HCT116 (cell line): ENCODE measurements around the gene HIRIP3. TPM values are rescaled to one million over a fixed set of nuclear protein-coding genes. Genes with fewer than 3 reads are reported as not detected.

Experiments used
- ATAC-seq: fragments of 200-7000 bp; cut with Tn5 transposase; 2 replicates; pipeline ENCODE4 v1.9.1; 2020; ENCODE audit warnings: mild to moderate bottlenecking, moderate library complexity
- BruUV-seq: library from RNA; stranded (reverse); fragments of 400-500 nt; replicated peaks from 2 replicates; lab custom pipeline; 2021; lab: Mats Ljungman, UMichigan
- CTCF ChIA-PET: fragments of 300-600 bp; sonication (Branson Sonifier 250); formaldehyde crosslinking; loops from one replicate; lab custom pipeline; 2021; ENCODE audit warnings: antibody characterized with exemption; lab: Charles Lee
- POLR2A ChIA-PET: fragments of 300-600, 350-600 bp; sonication (Branson Sonifier 250); formaldehyde crosslinking; loops from one replicate; lab custom pipeline; 2021; ENCODE audit warnings: antibody characterized with exemption; lab: Charles Lee
- RAD21 ChIA-PET, 2 experiments: fragments of 300-600 bp; sonication (Branson Sonifier 250); formaldehyde crosslinking; loops; one replicate each; lab custom pipeline; 2023; ENCODE audit warnings: low total read pairs in 2 of 2; ENCODE audit not compliant: uncharacterized antibody in 2 of 2, unreplicated experiment in 2 of 2, low non-redundant PET in 1 of 2; lab: Charles Lee
- DNase-seq: peaks from one replicate; pipeline ENCODE4 v3.0.0-alpha.2; 2010; ENCODE audit warnings: low read depth, low spot score
- H2AFZ ChIP-seq: fragments of 200-600 bp; shearing (Covaris generic), sonication (generic); 2 replicates; pipeline ENCODE4 v1.6.1; 2017; ENCODE audit warnings: low read depth, mixed run types, mixed read lengths, antibody characterized with exemption, low read length; ENCODE audit not compliant: poor library complexity, severe bottlenecking
- H3K27ac ChIP-seq: 2 replicates; pipeline ENCODE4 v1.5.1; 2012; ENCODE audit warnings: low read depth, low read length
- H3K27me3 ChIP-seq: fragments of 200-600 bp; sonication (generic); 2 replicates; pipeline ENCODE4 v1.6.1; 2016; ENCODE audit warnings: mixed run types, low read length, mixed read lengths; ENCODE audit not compliant: insufficient read depth
- H3K36me3 ChIP-seq, 2 experiments: fragments of 200-500 bp in 1 of 2; fragments of 200-600 bp in 1 of 2; sonication (Bioruptor generic) in 1 of 2; sonication (generic) in 1 of 2; 2 replicates each; pipeline versions ENCODE4 v1.5.1 to v1.6.1; 2014 to 2016; ENCODE audit warnings: low read length in 2 of 2, inconsistent platforms in 1 of 2, mixed read lengths in 1 of 2, mixed run types in 1 of 2; ENCODE audit not compliant: insufficient read depth in 2 of 2, control insufficient read depth in 1 of 2
- H3K4me1 ChIP-seq, 2 experiments: fragments of 200-600 bp in 1 of 2; sonication (generic) in 1 of 2; 2 replicates each; pipeline versions ENCODE4 v1.5.1 to v1.6.1; 2012 to 2017; ENCODE audit warnings: low read length in 2 of 2, inconsistent platforms in 1 of 2, mild to moderate bottlenecking in 1 of 2, mixed read lengths in 1 of 2, mixed run types in 1 of 2, moderate library complexity in 1 of 2; ENCODE audit not compliant: insufficient read depth in 2 of 2, control insufficient read depth in 1 of 2
- H3K4me2 ChIP-seq: fragments of 200-600 bp; sonication (generic); 2 replicates; pipeline ENCODE4 v1.6.1; 2017; ENCODE audit warnings: mixed run types, low read length, mixed read lengths
- H3K4me3 ChIP-seq, 2 experiments: fragments of 200-600 bp in 1 of 2; sonication (generic) in 1 of 2; replicated peaks in 1 of 2; 2 replicates each; pipeline ENCODE4 v1.5.1; 2011 to 2016; ENCODE audit warnings: low read length in 2 of 2, control low read depth in 1 of 2, low read depth in 1 of 2, mild to moderate bottlenecking in 1 of 2, mixed read lengths in 1 of 2, mixed run types in 1 of 2
- H3K79me2 ChIP-seq: fragments of 200-600 bp; sonication (generic); 2 replicates; pipeline ENCODE4 v1.6.1; 2017; ENCODE audit warnings: mild to moderate bottlenecking, mixed run types, low read length, moderate library complexity, mixed read lengths; ENCODE audit not compliant: insufficient read depth
- H3K9ac ChIP-seq: fragments of 200-600 bp; sonication (generic); 2 replicates; pipeline ENCODE4 v1.6.1; 2016; ENCODE audit warnings: low read length, mixed read lengths
- H3K9me2 ChIP-seq: fragments of 200-600 bp; sonication (generic), shearing (Covaris generic); 2 replicates; pipeline ENCODE4 v1.6.1; 2017; ENCODE audit warnings: mixed run types, mild to moderate bottlenecking, moderate library complexity; ENCODE audit not compliant: insufficient read depth
- H3K9me3 ChIP-seq, 2 experiments: fragments of 200-500 bp in 1 of 2; fragments of 200-600 bp in 1 of 2; sonication (Bioruptor generic) in 1 of 2; sonication (generic) in 1 of 2; 2 replicates each; pipeline ENCODE4 v1.6.1; 2014 to 2017; ENCODE audit warnings: low read length in 2 of 2, mixed read lengths in 2 of 2, inconsistent platforms in 1 of 2, low read depth in 1 of 2, mild to moderate bottlenecking in 1 of 2, mixed run types in 1 of 2, moderate library complexity in 1 of 2; ENCODE audit not compliant: control insufficient read depth in 1 of 2, insufficient read depth in 1 of 2
- H4K20me1 ChIP-seq: fragments of 200-600 bp; sonication (generic), shearing (Covaris generic); 2 replicates; pipeline ENCODE4 v1.6.1; 2017; ENCODE audit warnings: mixed run types, mild to moderate bottlenecking, moderate library complexity; ENCODE audit not compliant: insufficient read depth
- ATF3 ChIP-seq: IDR thresholded peaks from 2 replicates; pipeline ENCODE4 v1.6.1; 2012
- CEBPB ChIP-seq: IDR thresholded peaks from 2 replicates; pipeline ENCODE4 v1.6.1; 2012; ENCODE audit warnings: low read depth
- EGR1 ChIP-seq: IDR thresholded peaks from 2 replicates; pipeline ENCODE4 v1.6.1; 2012; ENCODE audit warnings: low read depth
- FOSL1 ChIP-seq: IDR thresholded peaks from 2 replicates; pipeline ENCODE4 v1.6.1; 2012; ENCODE audit warnings: low read depth
- MAX ChIP-seq: IDR thresholded peaks from 2 replicates; pipeline ENCODE4 v1.6.1; 2012
- POLR2A ChIP-seq: IDR thresholded peaks from 2 replicates; pipeline ENCODE4 v1.7.0; 2011; ENCODE audit warnings: borderline replicate concordance; ENCODE audit not compliant: insufficient read depth, insufficient read length; ENCODE audit errors: extremely low read depth
- RAD21 ChIP-seq: IDR thresholded peaks from 2 replicates; pipeline ENCODE4 v1.6.1; 2012; ENCODE audit warnings: low read depth, mild to moderate bottlenecking
- SIN3A ChIP-seq: IDR thresholded peaks from 2 replicates; pipeline ENCODE4 v1.6.1; 2012; ENCODE audit warnings: low read depth
- SP1 ChIP-seq: IDR thresholded peaks from 2 replicates; pipeline ENCODE4 v1.6.1; 2012; ENCODE audit warnings: low read depth
- SRF ChIP-seq: IDR thresholded peaks from 2 replicates; pipeline ENCODE4 v1.6.1; 2012; ENCODE audit warnings: low read depth
- TCF7L2 ChIP-seq: IDR thresholded peaks from 2 replicates; pipeline ENCODE4 v1.7.0; 2011; ENCODE audit warnings: borderline replicate concordance, inconsistent platforms; ENCODE audit not compliant: insufficient read depth, insufficient read length; ENCODE audit errors: extremely low read depth
- ZFX ChIP-seq: fragments of 450-650 bp; IDR thresholded peaks from 2 replicates; pipeline ENCODE4 v1.6.1; 2017
- ZNF274 ChIP-seq: fragments of 200-500 bp; sonication (Bioruptor generic); IDR thresholded peaks from 2 replicates; pipeline ENCODE4 v1.6.1; 2014; ENCODE audit warnings: mild to moderate bottlenecking, low read depth, low read length, inconsistent platforms
- intact Hi-C: fragments of 100-400 bp; cut with micrococcal nuclease; formaldehyde crosslinking; loops from 2 replicates; pipeline ENCODE4 v1.10.0; 2022
- total RNA-seq: library from RNA; stranded (reverse); gene quantifications from one replicate; pipeline ENCODE4 v1.2.1, GENCODE V29; 2021; ENCODE audit not compliant: unreplicated experiment

The HIRIP3 gene
- total RNA-seq, 1 experiment from 2014 or later: 21.8 TPM

DNA sequence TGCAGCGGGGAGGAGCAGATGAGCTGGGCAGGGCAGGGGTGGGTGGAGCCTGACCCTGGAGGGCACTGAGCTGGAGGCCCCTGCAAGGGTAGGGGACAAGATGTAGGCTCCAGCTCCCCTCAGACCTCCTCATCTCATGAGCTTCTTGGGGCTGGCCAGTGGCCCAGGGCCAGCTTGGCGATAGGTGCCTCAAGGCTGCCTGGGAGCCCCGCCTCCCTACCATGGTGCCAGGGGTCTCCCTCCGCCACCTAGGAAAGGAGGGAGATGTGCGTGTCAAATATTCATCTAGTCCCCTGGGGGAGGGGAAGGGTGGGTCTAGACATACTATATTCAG, 3.9 kb downstream of the HIRIP3 start:
- Histone ChIP-seq H3K9me3 (no peaks in the 10 kb centered on the region), H2AFZ (no peak overlapping the region), H3K36me3 (peaks cover 26 to 31% of the 10 kb centered on the region in 2 experiments), H3K27me3 (no peaks in the 10 kb centered on the region), H3K79me2 (peaks cover 4% of the 10 kb centered on the region), H4K20me1 (no peaks in the 10 kb centered on the region), H3K4me2 (no peak overlapping the region), H3K4me1 (peaks cover 9 to 22% of the 10 kb centered on the region in 2 experiments), H3K4me3 (no peak overlapping the region), H3K27ac (no peak overlapping the region), H3K9ac (no peak overlapping the region), H3K9me2 (no peaks in the 10 kb centered on the region)
- POLR2A ChIA-PET: no interaction called here
- TF ChIP-seq TCF7L2: no peak
- TF ChIP-seq ZFX: no peak
- no peak for TF ChIP-seq ZNF274
- TF ChIP-seq FOSL1: no peak
- no peak for TF ChIP-seq EGR1
- TF ChIP-seq CEBPB: no peak
- no peak for TF ChIP-seq ATF3
- TF ChIP-seq SP1: no peak
- no peak for TF ChIP-seq POLR2A
- no peak for DNase-seq
- BruUV-seq: no TSS peak
- intact Hi-C loops: no loop called here
- CTCF ChIA-PET: no interaction called here
- ATAC-seq: no peak
- RAD21 ChIA-PET: no interaction called here

- no peaks in the 10 kb centered on the region for H3K27me3 ChIP-seq
- ChIA-PET RAD21 (no interaction called here), POLR2A (no interaction called here), CTCF (no interaction called here)
- no peak overlapping the region for H3K4me2 ChIP-seq
- H2AFZ ChIP-seq: no peak overlapping the region
- no peak for DNase-seq
- no TSS peak for BruUV-seq
- peaks cover 9 to 22% of the 10 kb centered on the region in 2 experiments for H3K4me1 ChIP-seq
- peaks cover 30 to 31% of the 10 kb centered on the region in 2 experiments for H3K36me3 ChIP-seq
- no peaks in the 10 kb centered on the region for H3K9me2 ChIP-seq
- H3K4me3 ChIP-seq: no peak overlapping the region
- H4K20me1 ChIP-seq: no peaks in the 10 kb centered on the region
- H3K9ac ChIP-seq: no peak overlapping the region
- intact Hi-C loops: no loop called here
- H3K79me2 ChIP-seq: no peaks in the 10 kb centered on the region
- TF ChIP-seq SRF (no peak), RAD21 (no peak), MAX (no peak), FOSL1 (no peak), SIN3A (no peak)
- TF ChIP-seq, all 23 proteins: peak for 0
- no peak overlapping the region for H3K27ac ChIP-seq
- no peak for ATAC-seq
- H3K9me3 ChIP-seq: no peaks in the 10 kb centered on the region
These were observed 4.4 kb downstream of the HIRIP3 start for GRCh38 chr16:29990883-29991570.
